GM12864 (cell line): ENCODE results near the gene KDM4E.
"Not testable (repeated sequence)": the region's sequence is repeated elsewhere in the genome, so short reads cannot be mapped to it uniquely, and the experiment has no call there.

ENCODE experiments used
- DNase-seq: peaks from one replicate; pipeline ENCODE4 v3.0.0-alpha.2; 2011; ENCODE audit warnings: low read depth
- H3K4me3 ChIP-seq: 2 replicates; pipeline ENCODE4 v1.5.1; 2011; ENCODE audit warnings: mild to moderate bottlenecking, low read depth, low read length, control low read depth
- CTCF ChIP-seq: IDR thresholded peaks from 2 replicates; pipeline ENCODE4 v1.5.1; 2011; ENCODE audit warnings: low read depth, mild to moderate bottlenecking, moderate library complexity, low read length, control low read depth, inconsistent platforms; ENCODE audit errors: missing control alignments

KDM4E gene

GRCh38 chr11:95033051-95033450 lies 8.0 kb downstream of the KDM4E start:
- TF ChIP-seq CTCF = no peak
- no peak for DNase-seq
- no peak overlapping the region for H3K4me3 ChIP-seq

DNA sequence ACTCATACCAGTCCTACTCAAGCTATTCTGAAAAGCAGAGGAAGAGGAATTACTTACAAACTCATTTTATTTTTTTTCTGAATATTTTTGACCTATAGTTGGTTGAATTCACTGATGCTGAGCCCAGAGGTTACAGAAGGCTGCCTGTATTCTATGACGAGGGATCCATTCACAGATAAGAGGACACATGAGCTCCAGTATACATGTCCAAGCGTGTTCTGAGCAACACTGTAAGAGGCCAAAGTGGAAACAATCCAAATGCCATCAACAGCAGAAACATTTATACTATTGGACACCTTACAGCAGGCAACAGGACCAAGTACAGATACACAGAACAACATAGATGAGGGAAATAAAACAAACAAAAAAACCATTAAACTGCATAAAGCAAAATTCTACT lies 10.3 kb downstream of the KDM4E start:
- no peak overlapping the region for H3K4me3 ChIP-seq
- TF ChIP-seq CTCF = no peak
- no peak for DNase-seq

GRCh38 chr11:95037356-95038035 lies 12.4 kb downstream of the KDM4E start:
- DNase-seq, H3K4me3 ChIP-seq: not testable (repeated sequence)

DNA sequence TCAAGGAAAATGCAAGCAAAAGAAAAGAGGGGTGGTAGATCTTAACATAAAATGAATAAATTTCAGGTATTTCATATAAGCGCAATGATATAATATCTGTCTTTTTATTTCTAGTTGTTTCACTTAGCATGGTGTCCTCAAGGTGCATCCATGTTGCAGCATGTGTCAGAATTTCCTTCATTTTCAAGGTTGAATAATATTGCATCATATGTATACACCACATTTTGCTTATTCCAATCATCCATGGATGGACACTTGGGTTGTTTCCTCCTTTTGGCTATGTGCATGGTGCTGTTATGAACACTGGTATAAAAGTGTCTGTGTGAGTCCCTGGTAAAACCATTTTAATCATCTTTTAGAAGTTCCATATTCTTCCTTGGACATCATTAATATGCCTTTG lies 17.2 kb downstream of the KDM4E start:
- no peak for DNase-seq
- TF ChIP-seq CTCF = no peak
- H3K4me3 ChIP-seq = no peak overlapping the region

GRCh38 chr11:95042906-95043305 lies 17.8 kb downstream of the KDM4E start:
- H3K4me3 ChIP-seq = no peak overlapping the region
- no peak for DNase-seq
- no peak for TF ChIP-seq CTCF

DNA sequence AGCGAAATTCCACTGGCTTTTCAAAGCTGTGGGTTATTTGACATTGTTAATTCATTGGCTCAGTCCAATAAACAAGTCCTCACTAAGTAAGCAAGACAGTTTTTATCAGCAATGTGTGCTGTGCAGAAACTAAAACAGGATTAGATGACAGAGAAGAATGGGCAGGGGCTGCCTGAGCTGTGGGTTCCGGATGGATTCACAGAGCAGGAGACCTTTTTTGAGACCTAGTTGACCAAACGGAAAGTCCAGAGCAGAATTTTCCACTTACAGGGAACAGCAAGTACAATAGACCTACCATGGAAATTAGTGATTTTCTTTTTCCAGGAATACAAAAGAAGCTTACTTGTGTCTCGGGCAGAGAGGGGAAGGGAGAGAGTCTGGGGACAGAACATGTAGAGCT lies 19.0 kb downstream of the KDM4E start:
- DNase-seq = no peak
- no peak overlapping the region for H3K4me3 ChIP-seq
- no peak for TF ChIP-seq CTCF

DNA sequence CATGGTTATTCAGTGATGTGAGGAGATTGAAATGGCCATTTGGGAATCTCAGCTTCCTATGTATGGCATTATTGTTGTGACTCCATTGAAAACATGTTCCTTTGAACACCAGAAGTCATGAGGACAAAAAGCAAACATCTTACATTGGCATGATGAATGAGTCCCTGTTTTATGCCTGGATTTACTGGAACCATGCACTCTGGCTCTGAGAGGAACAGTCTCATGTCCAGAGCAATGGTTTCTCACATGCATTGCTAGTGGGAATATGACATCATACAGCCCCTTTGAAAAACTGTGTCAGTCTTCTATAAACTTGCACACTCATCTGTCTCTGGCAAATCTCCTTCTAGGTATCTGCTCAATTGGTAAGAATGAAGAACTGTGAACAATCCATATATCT lies 20.8 kb downstream of the KDM4E start:
- no peak for TF ChIP-seq CTCF
- DNase-seq = no peak
- H3K4me3 ChIP-seq = no peak overlapping the region

DNA sequence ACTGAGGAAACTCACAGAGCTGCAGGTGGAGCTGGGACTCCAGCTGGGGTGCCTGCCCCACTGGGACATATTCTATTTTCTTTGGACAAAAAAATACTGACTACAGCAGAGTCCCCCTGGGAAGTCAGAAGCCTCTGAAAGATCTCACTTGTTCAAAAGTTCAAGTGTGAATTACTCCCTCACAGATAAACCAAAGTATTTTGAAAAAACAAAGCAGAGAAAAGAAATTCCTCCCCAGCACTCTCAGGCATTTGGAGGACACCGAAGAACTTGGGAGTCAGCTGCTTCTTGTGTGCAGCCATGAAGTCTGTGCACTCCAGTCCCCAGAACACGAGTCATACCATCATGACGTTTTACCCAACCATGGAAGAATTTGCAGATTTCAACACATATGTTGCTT lies 24.1 kb downstream of the KDM4E start, which contains the start of gene KDM4F:
Gene KDM4F, plus strand, starts transcription at position 301 of the 400 bp plus-strand sequence.
- DNase-seq = not testable (repeated sequence)

More for the DNA sequence above, 24.1 kb downstream of the KDM4E start, which contains the start of gene KDM4F:
- H3K4me3 ChIP-seq = not testable (repeated sequence)
